HG02852 (cell line): Measurements from ENCODE around the gene PRSS33.

ENCODE experiments used
- ATAC-seq: cut with Tn5 transposase; IDR thresholded peaks from one replicate; pipeline ENCODE4 v1.9.1; 2021; ENCODE audit warnings: mild to moderate bottlenecking, moderate library complexity; ENCODE audit not compliant: unreplicated experiment

The PRSS33 gene

DNA sequence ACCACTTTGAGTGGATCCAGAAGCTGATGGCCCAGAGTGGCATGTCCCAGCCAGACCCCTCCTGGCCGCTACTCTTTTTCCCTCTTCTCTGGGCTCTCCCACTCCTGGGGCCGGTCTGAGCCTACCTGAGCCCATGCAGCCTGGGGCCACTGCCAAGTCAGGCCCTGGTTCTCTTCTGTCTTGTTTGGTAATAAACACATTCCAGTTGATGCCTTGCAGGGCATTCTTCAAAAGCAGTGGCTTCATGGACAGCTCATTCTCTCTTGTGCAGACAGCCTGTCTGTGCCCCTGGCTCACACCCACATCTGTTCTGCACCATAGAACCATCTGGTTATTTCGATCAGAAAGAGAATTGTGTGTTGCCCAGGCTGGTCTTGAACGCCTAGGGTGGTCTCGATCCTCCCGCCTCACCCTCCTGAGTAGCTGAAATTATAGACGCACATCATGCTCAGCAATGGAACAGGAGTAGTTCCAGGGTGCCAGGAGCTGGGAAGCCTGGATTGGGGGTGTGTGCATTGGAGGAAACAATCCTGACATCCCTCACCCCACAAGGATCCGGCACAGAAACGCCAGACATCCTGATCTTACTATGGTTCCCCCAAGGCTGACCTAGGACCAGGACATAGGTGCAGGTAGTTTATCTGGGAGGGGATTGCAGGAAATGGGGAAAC, 34.3 kb upstream of the PRSS33 start:
- ATAC-seq, result no peak

GRCh38 chr16:2820836-2821486, 33.6 kb upstream of the PRSS33 start:
- no peak for ATAC-seq

DNA sequence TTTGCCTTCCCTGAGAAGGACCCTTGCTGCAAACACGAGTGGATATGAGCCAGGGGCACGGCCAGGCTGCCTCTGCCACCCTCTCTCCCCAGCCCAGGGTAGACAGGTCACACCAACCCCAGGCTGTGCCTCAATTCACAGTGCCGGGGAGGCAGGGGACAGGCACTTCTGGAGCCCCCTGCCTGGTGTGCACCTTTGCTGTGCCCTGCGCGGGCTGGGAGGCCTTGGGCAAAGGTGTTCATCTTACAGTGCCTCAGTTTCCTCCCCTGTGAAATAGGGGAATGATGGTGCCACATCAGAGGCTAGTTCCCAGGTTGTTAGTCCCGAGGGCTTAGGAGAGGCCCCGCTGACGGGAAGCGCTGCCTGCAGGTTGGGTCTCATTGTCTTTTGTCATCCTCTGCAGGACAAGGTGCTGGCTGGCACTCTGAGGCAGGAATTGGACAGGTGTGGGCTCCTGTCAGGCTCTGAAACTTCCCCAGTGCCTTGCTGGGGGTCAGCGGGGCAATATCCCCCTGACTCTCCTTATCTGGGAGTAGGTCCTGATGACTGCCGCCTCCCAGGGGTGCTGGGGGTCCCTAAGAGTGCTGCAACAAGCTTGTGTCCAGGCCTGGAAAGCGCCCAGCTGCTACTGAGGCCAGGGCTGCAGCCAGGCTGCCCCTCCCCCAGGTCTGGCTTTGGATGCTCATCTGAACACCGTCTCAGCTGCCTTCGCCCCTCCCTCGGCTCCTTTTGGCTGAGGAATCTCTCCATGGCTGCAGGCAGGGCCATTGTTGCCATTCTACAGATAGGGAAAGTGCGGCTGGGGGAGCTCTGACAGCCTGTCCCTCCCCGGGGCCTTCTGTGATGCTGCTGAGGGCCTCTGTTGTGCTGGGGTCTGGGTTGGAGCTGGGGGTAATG, 32.8 kb upstream of the PRSS33 start:
- ATAC-seq, result no peak

DNA sequence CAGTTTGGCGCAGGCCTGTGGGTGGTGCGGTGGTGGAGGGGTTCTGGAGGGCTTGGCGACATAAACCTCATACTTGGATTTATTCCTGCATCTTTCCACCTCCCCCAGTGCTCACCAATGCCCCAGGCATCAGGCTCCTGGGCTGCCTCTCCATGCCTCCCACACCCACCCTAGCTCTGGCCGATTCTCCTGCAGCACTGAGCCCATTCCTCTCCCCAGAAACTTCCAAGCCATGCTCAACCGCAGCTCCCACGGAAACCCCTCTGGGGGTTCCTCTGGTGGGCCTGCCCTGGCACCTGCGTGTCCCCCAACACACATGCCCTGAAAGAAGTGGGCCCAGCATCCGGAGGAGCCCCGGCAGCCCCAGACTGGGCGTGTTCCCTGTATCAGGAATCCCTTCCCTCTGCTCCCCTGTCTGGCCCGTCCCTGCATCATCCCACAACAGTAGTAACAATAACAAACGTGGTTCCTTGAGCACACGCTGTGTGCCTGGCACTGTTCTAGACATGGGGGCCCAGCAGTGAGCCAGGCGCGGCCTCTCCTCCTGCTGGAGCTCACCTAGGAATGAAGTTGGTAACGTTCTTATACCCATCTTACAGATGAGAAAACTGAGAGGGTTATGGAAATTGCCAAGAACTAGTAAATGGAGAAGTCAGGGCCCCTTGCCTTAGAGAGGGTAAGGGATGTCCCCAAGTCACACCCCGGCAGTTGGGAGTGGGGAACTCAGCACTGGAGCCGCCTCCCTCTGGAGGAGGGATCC, 32.0 kb upstream of the PRSS33 start:
- ATAC-seq, result no peak

- ATAC-seq, result no peak
Measured at GRCh38 chr16:2818272-2818876, 31.0 kb upstream of the PRSS33 start.

- no peak for ATAC-seq
Measured at GRCh38 chr16:2817340-2818271, 30.2 kb upstream of the PRSS33 start.

DNA sequence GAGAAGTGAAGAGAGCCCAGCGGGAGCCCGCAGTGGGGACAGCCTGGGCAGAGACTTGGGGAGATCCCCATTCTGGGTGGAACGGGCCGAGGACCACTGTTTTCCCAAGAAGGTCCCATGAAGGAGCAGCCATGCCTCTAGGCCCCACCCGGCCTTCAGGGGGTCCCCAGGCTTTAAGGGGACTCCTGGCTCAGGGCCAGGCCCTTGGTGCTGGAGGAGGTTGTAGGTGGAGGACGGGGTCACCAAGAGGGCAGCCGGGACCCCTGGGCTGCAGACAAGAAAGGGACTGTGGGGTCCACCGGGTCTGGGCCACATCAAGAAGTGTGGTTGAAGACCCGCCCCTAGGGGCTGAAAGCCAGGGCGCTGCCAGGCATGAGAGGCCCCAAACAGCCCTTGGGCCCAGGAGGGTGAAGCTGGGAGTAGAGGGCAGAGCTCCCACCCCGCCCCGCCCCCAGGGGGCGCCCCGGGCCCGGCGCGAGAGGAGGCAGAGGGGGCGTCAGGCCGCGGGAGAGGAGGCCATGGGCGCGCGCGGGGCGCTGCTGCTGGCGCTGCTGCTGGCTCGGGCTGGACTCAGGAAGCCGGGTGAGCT, 29.5 kb upstream of the PRSS33 start, which contains the start of gene PRSS21:
Gene PRSS21 (plus strand): TSS at position 487 of the 589 bp plus-strand sequence. CDS start 32 bp downstream, at position 519.
- no peak for ATAC-seq

GRCh38 chr16:2815299-2815771, 28.0 kb upstream of the PRSS33 start:
- ATAC-seq, result no peak

- no peak for ATAC-seq
Measured at GRCh38 chr16:2814551-2815298, 27.4 kb upstream of the PRSS33 start.

- no peak for ATAC-seq
Measured at GRCh38 chr16:2813771-2814221, 26.4 kb upstream of the PRSS33 start.

GRCh38 chr16:2811703-2812471, 24.5 kb upstream of the PRSS33 start:
- no peak for ATAC-seq

GRCh38 chr16:2810651-2811050, 23.3 kb upstream of the PRSS33 start:
- ATAC-seq, result no peak

DNA sequence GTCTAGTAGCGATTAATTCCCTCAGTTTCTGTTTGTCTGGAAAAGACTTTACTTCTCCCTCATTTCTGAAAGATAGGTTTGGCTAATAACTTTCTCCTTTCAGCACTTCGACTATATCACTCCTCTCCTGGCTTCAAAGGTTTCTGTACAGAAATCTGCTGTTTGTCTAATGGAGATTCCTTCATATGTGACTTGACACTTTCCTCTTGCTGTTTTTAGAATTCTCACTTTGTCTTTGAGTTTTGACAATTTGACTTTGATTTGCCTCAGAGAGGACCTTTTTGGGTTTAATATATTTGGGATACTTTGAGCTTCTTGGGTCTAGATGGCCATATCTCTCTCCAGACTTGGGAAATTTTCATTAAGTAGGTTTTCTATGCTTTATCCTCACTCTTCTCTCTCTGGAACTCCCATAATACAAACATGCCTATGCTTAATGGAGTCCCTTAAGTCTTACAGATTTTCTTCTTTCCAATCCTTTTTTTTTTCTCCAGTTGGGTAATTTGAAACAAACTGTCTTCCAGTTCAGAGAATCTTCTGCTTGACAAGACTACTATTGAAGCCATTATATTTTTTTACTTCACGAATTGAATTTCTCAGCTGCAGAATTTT, 21.9 kb upstream of the PRSS33 start:
- ATAC-seq, result no peak

DNA sequence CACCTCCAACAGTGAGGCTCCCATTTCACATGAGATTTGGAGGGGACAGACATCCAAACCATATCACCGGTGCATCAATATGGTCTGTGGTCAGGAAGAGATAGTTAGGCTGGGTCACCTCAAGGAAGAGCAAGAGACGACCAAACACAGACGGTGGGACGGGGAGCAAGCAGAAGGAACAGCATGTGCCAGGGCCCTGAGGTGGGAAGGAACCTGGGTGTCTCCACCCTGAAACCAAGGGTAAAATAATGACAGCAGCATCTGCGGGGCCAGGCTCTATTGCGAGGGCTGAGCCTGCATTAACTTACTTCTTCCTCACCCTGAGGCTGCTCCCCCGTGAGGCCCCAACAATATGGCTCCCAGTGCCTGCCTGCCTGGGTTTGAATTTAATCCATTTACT, 20.8 kb upstream of the PRSS33 start:
- no peak for ATAC-seq

DNA sequence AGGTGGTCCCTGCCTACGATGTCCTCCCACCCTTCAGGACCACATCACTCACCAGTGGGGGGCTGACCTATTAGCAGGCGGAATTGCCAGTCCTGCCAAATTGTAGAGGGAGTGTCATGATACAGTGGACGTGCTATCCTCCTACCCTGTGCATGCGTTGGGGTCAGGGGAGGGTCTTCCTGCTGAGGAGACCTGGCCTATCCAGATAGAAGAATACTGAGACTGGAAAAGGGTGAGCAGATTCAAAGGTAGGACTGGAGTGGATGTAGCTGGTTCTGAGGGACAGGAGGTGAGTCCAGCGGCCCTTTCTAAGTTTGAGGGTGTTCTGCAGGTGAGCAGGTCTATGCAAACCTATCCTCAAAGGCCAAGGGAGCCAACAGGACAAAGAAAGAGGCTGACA, 18.9 kb upstream of the PRSS33 start:
- ATAC-seq, result no peak

DNA sequence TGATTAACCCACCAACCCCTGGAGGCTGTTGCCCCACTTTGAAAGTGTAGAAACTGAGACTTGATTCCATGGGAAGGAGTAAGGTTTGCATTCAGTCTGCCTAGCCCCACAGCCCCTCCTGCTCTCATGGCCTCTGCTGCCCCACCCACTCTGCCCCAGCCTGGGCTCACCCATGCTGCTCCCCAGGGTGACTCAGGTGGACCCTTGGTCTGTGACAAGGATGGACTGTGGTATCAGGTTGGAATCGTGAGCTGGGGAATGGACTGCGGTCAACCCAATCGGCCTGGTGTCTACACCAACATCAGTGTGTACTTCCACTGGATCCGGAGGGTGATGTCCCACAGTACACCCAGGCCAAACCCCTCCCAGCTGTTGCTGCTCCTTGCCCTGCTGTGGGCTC, 17.4 kb upstream of the PRSS33 start:
- ATAC-seq, result no peak
